Chondrocyte (in vitro differentiated cells): ENCODE data around the gene TENM3. TPM values are rescaled to one million over a fixed set of nuclear protein-coding genes. Genes with fewer than 3 reads are reported as not detected.

ENCODE experiments used
- DNase-seq: peaks from one replicate; pipeline ENCODE4 v3.0.0; 2021; ENCODE audit warnings: mixed read lengths, low spot score
- H3K27ac Mint-ChIP-seq: one replicate; pipeline ENCODE4 v1.8.0; 2021; ENCODE audit warnings: mild to moderate bottlenecking, moderate library complexity, mixed read lengths; ENCODE audit not compliant: unreplicated experiment
- H3K27me3 Mint-ChIP-seq: 2 replicates; pipeline ENCODE4 v1.8.0; 2021; ENCODE audit warnings: low read depth, mixed read lengths
- H3K36me3 Mint-ChIP-seq: 2 replicates; pipeline ENCODE4 v1.8.0; 2021; ENCODE audit warnings: low read depth, mixed read lengths
- H3K4me1 Mint-ChIP-seq: 2 replicates; pipeline ENCODE4 v1.8.0; 2021; ENCODE audit warnings: low read depth, mild to moderate bottlenecking, mixed read lengths
- H3K4me3 Mint-ChIP-seq: one replicate; pipeline ENCODE4 v1.8.0; 2021; ENCODE audit warnings: mild to moderate bottlenecking, moderate library complexity, mixed read lengths; ENCODE audit not compliant: unreplicated experiment
- H3K9me3 Mint-ChIP-seq: 2 replicates; pipeline ENCODE4 v1.8.0; 2021; ENCODE audit warnings: low read depth, mixed read lengths
- CTCF ChIP-seq: fragments of 200-600 bp; sonication (generic); IDR thresholded peaks from 2 replicates; pipeline ENCODE4 v1.5.0; 2021; ENCODE audit warnings: antibody characterized with exemption, mild to moderate bottlenecking, moderate library complexity
- total RNA-seq: library from RNA; stranded (reverse); gene quantifications from 3 replicates; pipeline ENCODE4 v1.2.1, GENCODE V29; 2021

Gene TENM3
- total RNA-seq, 1 donor from 2014 or later: 87.6 TPM

GRCh38 chr4:182756161-182756690, 513.0 kb downstream of the TENM3 start:
- H3K27me3 Mint-ChIP-seq: no peaks in the 10 kb centered on the region
- no peak overlapping the region for H3K27ac Mint-ChIP-seq
- no peak for DNase-seq
- peaks cover 20% of the 10 kb centered on the region for H3K4me1 Mint-ChIP-seq
- peaks cover 10% of the 10 kb centered on the region for H3K36me3 Mint-ChIP-seq
- no peak overlapping the region for H3K4me3 Mint-ChIP-seq
- no peaks in the 10 kb centered on the region for H3K9me3 Mint-ChIP-seq
- TF ChIP-seq CTCF: no peak

GRCh38 chr4:182758273-182758672, 515.1 kb downstream of the TENM3 start:
- Mint-ChIP-seq H3K9me3 (no peaks in the 10 kb centered on the region), H3K27ac (no peak overlapping the region), H3K36me3 (peaks cover 9% of the 10 kb centered on the region), H3K4me1 (peaks cover 9% of the 10 kb centered on the region), H3K27me3 (no peaks in the 10 kb centered on the region), H3K4me3 (no peak overlapping the region)
- no peak for DNase-seq
- TF ChIP-seq CTCF: no peak

- H3K36me3 Mint-ChIP-seq: peaks cover 1% of the 10 kb centered on the region
- TF ChIP-seq CTCF: no peak
- H3K4me3 Mint-ChIP-seq: no peak overlapping the region
- peaks cover 16% of the 10 kb centered on the region for H3K4me1 Mint-ChIP-seq
- H3K9me3 Mint-ChIP-seq: no peaks in the 10 kb centered on the region
- no peak for DNase-seq
- no peak overlapping the region for H3K27ac Mint-ChIP-seq
- H3K27me3 Mint-ChIP-seq: no peaks in the 10 kb centered on the region
These were observed 517.4 kb downstream of the TENM3 start for GRCh38 chr4:182760551-182761043.

GRCh38 chr4:182764137-182764536, 520.9 kb downstream of the TENM3 start:
- H3K27ac Mint-ChIP-seq: no peak overlapping the region

GRCh38 chr4:182764642-182765041, 521.4 kb downstream of the TENM3 start:
- H3K4me1 Mint-ChIP-seq: peaks cover 18% of the 10 kb centered on the region
- TF ChIP-seq CTCF: no peak
- DNase-seq: no peak
- no peak overlapping the region for H3K4me3 Mint-ChIP-seq
- no peaks in the 10 kb centered on the region for H3K36me3 Mint-ChIP-seq
- no peak overlapping the region for H3K27ac Mint-ChIP-seq
- no peaks in the 10 kb centered on the region for H3K9me3 Mint-ChIP-seq
- H3K27me3 Mint-ChIP-seq: no peaks in the 10 kb centered on the region

More at GRCh38 chr4:182764137-182764536, 520.9 kb downstream of the TENM3 start:
- Mint-ChIP-seq H3K4me3 (no peak overlapping the region), H3K27me3 (no peaks in the 10 kb centered on the region), H3K9me3 (no peaks in the 10 kb centered on the region), H3K4me1 (peaks cover 18% of the 10 kb centered on the region), H3K36me3 (no peaks in the 10 kb centered on the region)
- DNase-seq: no peak
- no peak for TF ChIP-seq CTCF
